ENCODE results near the gene MMRN2.
"Not testable (repeated sequence)": the region's sequence is repeated elsewhere in the genome, so short reads cannot be mapped to it uniquely, and the experiment has no call there.

GRCh38 chr10:86940076-86940475 lies 17.3 kb downstream of the MMRN2 start:
- TF ChIP-seq CTCF (conservative IDR thresholded peaks at IDR 0.05 in 1 of 2, IDR thresholded peaks at IDR 0.05 in 1 of 2; ENCODE audit: extremely low read depth in 1 of 2, insufficient read depth in 1 of 2, low read depth in 1 of 2, low read length in 2 of 2); EZH2 (IDR thresholded peaks at IDR 0.05; ENCODE audit: borderline replicate concordance, low read length): not testable (repeated sequence)
